ENCODE results near the gene LGI2.

The LGI2 gene

GRCh38 chr4:25012655-25013054 lies 18.1 kb downstream of the LGI2 start:
- Histone ChIP-seq H4K8ac (ENCODE audit: low read length) (no peak overlapping the region), H3K4me3 (ENCODE audit: insufficient read depth in 1 of 2, low read depth in 1 of 2, low read length in 2 of 2) (no peak overlapping the region), H2BK120ac (ENCODE audit: low read depth, low read length) (no peak overlapping the region), H3K4ac (ENCODE audit: low read depth in 1 of 2, low read length in 2 of 2) (no peak overlapping the region), H3K27me3 (ENCODE audit: control insufficient read depth in 1 of 2, insufficient read depth in 1 of 2, low read length in 2 of 2) (peaks cover 0 to 36% of the 10 kb centered on the region in 2 experiments), H3K9me3 (ENCODE audit: control insufficient read depth, low read length) (no peaks in the 10 kb centered on the region), H3K79me1 (replicated peaks; ENCODE audit: low read length, poor library complexity, severe bottlenecking) (no peaks in the 10 kb centered on the region), H3K9ac (ENCODE audit: low read length) (no peak overlapping the region), H2AK5ac (ENCODE audit: low read length, severe bottlenecking) (no peak overlapping the region), H3K27ac (ENCODE audit: low read length, poor library complexity, severe bottlenecking) (no peak overlapping the region), H3K36me3 (ENCODE audit: control insufficient read depth in 1 of 2, insufficient read depth in 2 of 2, low read depth in 1 of 2, low read length in 2 of 2) (peaks cover 0 to 8% of the 10 kb centered on the region in 2 experiments), H4K91ac (ENCODE audit: low read length) (no peak overlapping the region), H3K23ac (ENCODE audit: low read length in 2 of 2) (no peak overlapping the region), H2BK12ac (ENCODE audit: low read length in 2 of 2) (no peak overlapping the region), H3K14ac (ENCODE audit: low read length in 2 of 2) (no peak overlapping the region), H2BK15ac (ENCODE audit: low read depth, poor library complexity, severe bottlenecking) (no peak overlapping the region), H3K4me1 (ENCODE audit: control insufficient read depth, insufficient read depth, low read depth, low read length) (no peaks in the 10 kb centered on the region), H2AFZ (ENCODE audit: low read depth, low read length) (no peak overlapping the region), H3K18ac (ENCODE audit: low read depth in 1 of 2, low read length in 2 of 2) (no peak overlapping the region), H2BK5ac (ENCODE audit: low read depth, low read length, poor library complexity, severe bottlenecking) (no peak overlapping the region), H3K4me2 (ENCODE audit: low read length, poor library complexity, severe bottlenecking) (no peak overlapping the region)
- no peak for DNase-seq
- WGBS, result 81% methylated on average over 8 of the region's 8 CpGs

DNA sequence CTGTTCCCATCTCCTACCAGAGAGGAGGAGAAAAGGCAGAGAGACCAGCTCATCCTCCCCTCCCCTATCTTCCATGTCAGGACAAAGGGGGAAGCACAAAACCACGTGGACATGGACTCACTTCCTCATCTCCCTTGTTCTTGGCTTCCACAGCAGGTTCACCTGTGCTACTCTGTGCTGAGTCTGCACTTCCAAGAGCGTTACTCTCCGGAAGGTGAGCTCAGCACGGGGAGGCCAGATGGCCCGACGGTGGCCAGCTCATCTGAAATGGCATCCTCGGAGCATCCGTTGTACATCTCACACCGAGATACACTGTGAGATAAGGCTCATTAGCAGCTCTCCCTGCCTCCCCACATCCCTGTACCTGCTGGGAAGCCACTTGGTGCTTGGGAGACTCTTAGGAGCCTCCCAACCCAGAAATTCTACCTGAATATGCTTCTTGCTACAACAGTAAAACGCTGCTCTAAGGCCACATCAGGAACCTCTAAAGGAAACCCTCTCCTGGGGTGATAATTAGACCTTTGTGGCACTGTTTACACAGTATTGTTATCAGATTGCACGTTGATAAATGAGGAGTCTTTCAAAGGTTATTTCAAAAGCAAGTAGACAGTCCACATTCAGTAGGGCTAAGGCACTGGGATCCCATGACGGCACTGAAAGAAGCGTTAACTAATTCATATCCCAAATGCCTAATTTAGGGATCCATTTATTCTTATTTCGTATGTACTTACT lies 19.4 kb downstream of the LGI2 start:
- no peak overlapping the region for H3K4me3 ChIP-seq (ENCODE audit: insufficient read depth in 1 of 2, low read depth in 1 of 2, low read length in 2 of 2)
- H3K4me2 ChIP-seq (ENCODE audit: low read length, poor library complexity, severe bottlenecking), result no peak overlapping the region
- H3K9me3 ChIP-seq (ENCODE audit: control insufficient read depth, low read length), result no peaks in the 10 kb centered on the region
- no peaks in the 10 kb centered on the region for H3K4me1 ChIP-seq (ENCODE audit: control insufficient read depth, insufficient read depth, low read depth, low read length)
- H2BK15ac ChIP-seq (ENCODE audit: low read depth, poor library complexity, severe bottlenecking), result no peak overlapping the region
- no peak overlapping the region for H3K14ac ChIP-seq (ENCODE audit: low read length in 2 of 2)
- H2BK120ac ChIP-seq (ENCODE audit: low read depth, low read length), result no peak overlapping the region
- WGBS, result 80% methylated on average over 11 of the region's 14 CpGs
- no peak overlapping the region for H4K91ac ChIP-seq (ENCODE audit: low read length)
- no peak overlapping the region for H2AFZ ChIP-seq (ENCODE audit: low read depth, low read length)
- H2AK5ac ChIP-seq (ENCODE audit: low read length, severe bottlenecking), result no peak overlapping the region
- H2BK5ac ChIP-seq (ENCODE audit: low read depth, low read length, poor library complexity, severe bottlenecking), result no peak overlapping the region
- no peaks in the 10 kb centered on the region for H3K79me1 ChIP-seq (replicated peaks; ENCODE audit: low read length, poor library complexity, severe bottlenecking)
- H3K36me3 ChIP-seq (ENCODE audit: control insufficient read depth in 1 of 2, insufficient read depth in 2 of 2, low read depth in 1 of 2, low read length in 2 of 2), result peaks cover 0 to 8% of the 10 kb centered on the region in 2 experiments
- H2BK12ac ChIP-seq (ENCODE audit: low read length in 2 of 2), result no peak overlapping the region
- DNase-seq, result no peak
- H3K4ac ChIP-seq (ENCODE audit: low read depth in 1 of 2, low read length in 2 of 2), result no peak overlapping the region
- H3K18ac ChIP-seq (ENCODE audit: low read depth in 1 of 2, low read length in 2 of 2), result no peak overlapping the region
- H3K27ac ChIP-seq (ENCODE audit: low read length, poor library complexity, severe bottlenecking), result no peak overlapping the region
- H3K23ac ChIP-seq (ENCODE audit: low read length in 2 of 2), result no peak overlapping the region
- no peak overlapping the region for H3K9ac ChIP-seq (ENCODE audit: low read length)
- H3K27me3 ChIP-seq (ENCODE audit: control insufficient read depth in 1 of 2, insufficient read depth in 1 of 2, low read length in 2 of 2), result peaks cover 0 to 36% of the 10 kb centered on the region in 2 experiments
- H4K8ac ChIP-seq (ENCODE audit: low read length), result no peak overlapping the region

DNA sequence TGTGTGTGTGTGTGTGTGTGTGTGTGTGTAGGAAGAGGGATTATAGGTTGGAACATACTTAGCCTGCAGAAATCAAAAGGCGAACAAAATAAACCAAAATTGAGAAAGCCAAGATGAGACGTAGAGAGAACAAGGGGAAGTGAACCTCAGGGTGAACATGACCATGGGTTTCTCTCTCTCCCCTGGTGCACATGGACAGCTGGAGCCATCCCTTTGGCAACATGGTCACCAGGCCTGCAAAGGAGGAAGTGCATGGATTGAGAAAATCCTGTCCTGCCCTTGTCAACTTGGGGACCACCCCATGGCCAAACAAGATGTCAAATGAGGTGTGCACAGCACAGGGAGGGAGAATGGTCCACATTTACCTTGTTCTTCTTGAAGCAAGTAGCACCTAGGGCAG lies 23.1 kb downstream of the LGI2 start:
- no peaks in the 10 kb centered on the region for H3K4me1 ChIP-seq (ENCODE audit: control insufficient read depth, insufficient read depth, low read depth, low read length)
- H2BK12ac ChIP-seq (ENCODE audit: low read length in 2 of 2), result no peak overlapping the region
- H3K36me3 ChIP-seq (ENCODE audit: control insufficient read depth in 1 of 2, insufficient read depth in 2 of 2, low read depth in 1 of 2, low read length in 2 of 2), result peaks cover 0 to 8% of the 10 kb centered on the region in 2 experiments
- H3K79me1 ChIP-seq (replicated peaks; ENCODE audit: low read length, poor library complexity, severe bottlenecking), result no peaks in the 10 kb centered on the region
- no peak overlapping the region for H2AFZ ChIP-seq (ENCODE audit: low read depth, low read length)
- H4K8ac ChIP-seq (ENCODE audit: low read length), result no peak overlapping the region
- peaks cover 0 to 31% of the 10 kb centered on the region in 2 experiments for H3K27me3 ChIP-seq (ENCODE audit: control insufficient read depth in 1 of 2, insufficient read depth in 1 of 2, low read length in 2 of 2)
- H3K23ac ChIP-seq (ENCODE audit: low read length in 2 of 2), result no peak overlapping the region
- H2AK5ac ChIP-seq (ENCODE audit: low read length, severe bottlenecking), result no peak overlapping the region
- H2BK15ac ChIP-seq (ENCODE audit: low read depth, poor library complexity, severe bottlenecking), result no peak overlapping the region
- H3K4me3 ChIP-seq (ENCODE audit: insufficient read depth in 1 of 2, low read depth in 1 of 2, low read length in 2 of 2), result no peak overlapping the region
- no peak overlapping the region for H3K4me2 ChIP-seq (ENCODE audit: low read length, poor library complexity, severe bottlenecking)
- H3K4ac ChIP-seq (ENCODE audit: low read depth in 1 of 2, low read length in 2 of 2), result no peak overlapping the region
- no peak overlapping the region for H3K9ac ChIP-seq (ENCODE audit: low read length)
- 97% methylated on average over 2 of the region's 2 CpGs for WGBS
- no peak overlapping the region for H3K14ac ChIP-seq (ENCODE audit: low read length in 2 of 2)
- no peak overlapping the region for H2BK120ac ChIP-seq (ENCODE audit: low read depth, low read length)
- no peak overlapping the region for H3K27ac ChIP-seq (ENCODE audit: low read length, poor library complexity, severe bottlenecking)
- no peaks in the 10 kb centered on the region for H3K9me3 ChIP-seq (ENCODE audit: control insufficient read depth, low read length)
- no peak for DNase-seq
- H4K91ac ChIP-seq (ENCODE audit: low read length), result no peak overlapping the region
- H3K18ac ChIP-seq (ENCODE audit: low read depth in 1 of 2, low read length in 2 of 2), result no peak overlapping the region
- H2BK5ac ChIP-seq (ENCODE audit: low read depth, low read length, poor library complexity, severe bottlenecking), result no peak overlapping the region

DNA sequence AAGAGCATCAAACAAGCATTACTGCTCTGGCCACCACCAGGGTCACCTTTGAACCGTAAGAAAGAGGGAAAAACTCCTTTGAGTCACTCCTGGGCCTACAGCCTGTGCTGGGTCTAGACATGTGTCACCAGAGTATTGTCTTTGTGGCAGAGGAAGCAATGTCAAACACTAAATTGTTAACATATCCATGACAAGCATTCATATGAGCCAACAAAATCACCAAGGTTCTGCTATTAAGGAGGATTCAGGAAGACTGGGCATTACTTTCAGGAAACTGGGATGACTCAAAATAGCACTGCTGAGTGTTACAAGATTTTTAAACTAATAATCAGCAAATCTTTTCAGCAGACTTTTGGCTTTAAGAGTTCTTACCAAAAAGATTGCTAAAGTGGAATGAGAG lies 28.1 kb downstream of the LGI2 start:
- peaks cover 0 to 35% of the 10 kb centered on the region in 2 experiments for H3K27me3 ChIP-seq (ENCODE audit: control insufficient read depth in 1 of 2, insufficient read depth in 1 of 2, low read length in 2 of 2)
- 100% methylated on average over 1 of the region's 1 CpG for WGBS
- no peaks in the 10 kb centered on the region for H3K36me3 ChIP-seq (ENCODE audit: control insufficient read depth in 1 of 2, insufficient read depth in 2 of 2, low read depth in 1 of 2, low read length in 2 of 2)
- H3K4me2 ChIP-seq (ENCODE audit: low read length, poor library complexity, severe bottlenecking), result no peak overlapping the region
- peak overlapping the region; percentile 55 for H3K9ac ChIP-seq (ENCODE audit: low read length)
- H3K27ac ChIP-seq (ENCODE audit: low read length, poor library complexity, severe bottlenecking), result no peak overlapping the region
- H2BK120ac ChIP-seq (ENCODE audit: low read depth, low read length), result no peak overlapping the region
- no peak overlapping the region for H2BK5ac ChIP-seq (ENCODE audit: low read depth, low read length, poor library complexity, severe bottlenecking)
- no peak overlapping the region for H4K8ac ChIP-seq (ENCODE audit: low read length)
- H4K91ac ChIP-seq (ENCODE audit: low read length), result no peak overlapping the region
- no peaks in the 10 kb centered on the region for H3K4me1 ChIP-seq (ENCODE audit: control insufficient read depth, insufficient read depth, low read depth, low read length)
- no peak overlapping the region for H2BK12ac ChIP-seq (ENCODE audit: low read length in 2 of 2)
- no peak overlapping the region for H2AFZ ChIP-seq (ENCODE audit: low read depth, low read length)
- H3K4me3 ChIP-seq (ENCODE audit: insufficient read depth in 1 of 2, low read depth in 1 of 2, low read length in 2 of 2), result no peak overlapping the region
- H3K14ac ChIP-seq (ENCODE audit: low read length in 2 of 2), result no peak overlapping the region
- no peak overlapping the region for H3K18ac ChIP-seq (ENCODE audit: low read depth in 1 of 2, low read length in 2 of 2)
- H2BK15ac ChIP-seq (ENCODE audit: low read depth, poor library complexity, severe bottlenecking), result no peak overlapping the region
- no peak overlapping the region for H3K4ac ChIP-seq (ENCODE audit: low read depth in 1 of 2, low read length in 2 of 2)
- H2AK5ac ChIP-seq (ENCODE audit: low read length, severe bottlenecking), result no peak overlapping the region
- no peaks in the 10 kb centered on the region for H3K9me3 ChIP-seq (ENCODE audit: control insufficient read depth, low read length)
- no peaks in the 10 kb centered on the region for H3K79me1 ChIP-seq (replicated peaks; ENCODE audit: low read length, poor library complexity, severe bottlenecking)
- no peak for DNase-seq
- H3K23ac ChIP-seq (ENCODE audit: low read length in 2 of 2), result no peak overlapping the region
